Omental fat pad (tissue), 4 donors: ENCODE results near the gene AMZ2. TPM values are rescaled to one million over a fixed set of nuclear protein-coding genes. Genes with fewer than 3 reads are reported as not detected.
"Not testable (repeated sequence)": the region's sequence is repeated elsewhere in the genome, so short reads cannot be mapped to it uniquely, and the experiment has no call there.

Experiments used
- ATAC-seq: fragments of 150-250 bp; one replicate; pipeline ENCODE4 v1.9.1; 2016; ENCODE audit warnings: mild to moderate bottlenecking, moderate library complexity; ENCODE audit not compliant: low FRiP score
- DNase-seq: peaks from one replicate; pipeline ENCODE4 v3.0.0-alpha.2; 2019; ENCODE audit warnings: low spot score
- CTCF ChIP-seq, 3 donors: fragments of 450-650 bp; IDR thresholded peaks; one replicate each; pipeline ENCODE4 v1.5.1; 2016 to 2017; ENCODE audit warnings: antibody characterized with exemption in 3 of 3, mild to moderate bottlenecking in 3 of 3, moderate library complexity in 2 of 3
- total RNA-seq, 4 donors: library from RNA; depleted of rRNA; stranded (reverse); fragments of >200 nt; gene quantifications; one replicate each; pipeline ENCODE4 v1.1.0, GENCODE V29; 2016

AMZ2 gene, protein sequence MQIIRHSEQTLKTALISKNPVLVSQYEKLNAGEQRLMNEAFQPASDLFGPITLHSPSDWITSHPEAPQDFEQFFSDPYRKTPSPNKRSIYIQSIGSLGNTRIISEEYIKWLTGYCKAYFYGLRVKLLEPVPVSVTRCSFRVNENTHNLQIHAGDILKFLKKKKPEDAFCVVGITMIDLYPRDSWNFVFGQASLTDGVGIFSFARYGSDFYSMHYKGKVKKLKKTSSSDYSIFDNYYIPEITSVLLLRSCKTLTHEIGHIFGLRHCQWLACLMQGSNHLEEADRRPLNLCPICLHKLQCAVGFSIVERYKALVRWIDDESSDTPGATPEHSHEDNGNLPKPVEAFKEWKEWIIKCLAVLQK
- 10 to 100 TPM; 26.6 to 59.6 (median 48.1) TPM for total RNA-seq

GRCh38 chr17:68247445-68248198 is at the start of gene AMZ2:
Gene AMZ2 (plus strand): TSS chr17:68248043. CDS start chr17:68250188, 2,145 bp downstream.
- peak; percentile 83 for DNase-seq
- no peak for TF ChIP-seq CTCF (IDR thresholded peaks at IDR 0.05)
- ATAC-seq = peak; percentile 100

GRCh38 chr17:68198931-68199836 is 48.7 kb upstream of the AMZ2 start:
- TF ChIP-seq CTCF (IDR thresholded peaks at IDR 0.05) = no peak
- ATAC-seq (no peak), DNase-seq (no peak)

DNA sequence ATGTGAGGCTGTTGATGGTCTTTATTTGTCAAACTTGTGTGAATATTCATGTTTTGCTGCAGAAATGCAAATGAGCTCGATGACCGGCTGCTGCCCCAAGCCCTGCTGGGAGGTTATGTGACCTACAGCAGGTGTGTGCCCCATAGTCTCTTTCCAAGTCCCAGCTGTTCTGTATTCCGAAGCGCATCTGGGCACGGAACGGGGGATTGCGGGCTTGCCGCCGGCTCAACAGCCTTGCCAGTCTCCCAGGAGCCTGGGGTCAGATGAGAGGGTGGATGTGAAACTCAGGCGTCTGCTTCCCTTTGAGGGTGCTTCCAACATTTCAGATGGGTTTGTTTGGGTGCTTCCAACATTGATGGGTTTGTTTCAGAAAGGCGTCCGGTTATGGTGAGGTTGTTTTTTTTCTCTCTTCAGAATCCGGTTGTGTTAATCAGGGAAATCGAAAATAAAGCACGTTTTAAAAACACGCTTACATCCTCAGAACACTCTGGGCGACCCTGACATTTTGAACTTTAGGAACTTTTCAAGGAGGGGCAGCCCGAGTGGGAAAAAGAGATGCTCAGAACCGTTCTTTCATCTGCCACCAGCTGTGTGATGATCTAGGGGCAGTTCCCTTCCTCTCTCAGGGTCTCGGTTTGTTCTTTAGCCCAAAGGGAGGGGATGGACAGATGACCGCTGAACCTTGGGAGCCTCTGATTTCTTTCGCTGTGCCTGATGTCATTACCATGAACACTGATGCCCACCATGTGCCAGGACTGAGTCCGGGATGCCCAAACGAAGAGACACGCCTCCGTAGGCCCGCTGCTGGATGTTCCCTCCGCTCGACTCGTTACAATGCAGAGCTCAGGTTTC is 47.8 kb upstream of the AMZ2 start:
- ATAC-seq = no peak
- no peak for TF ChIP-seq CTCF (IDR thresholded peaks at IDR 0.05)
- DNase-seq = no peak

DNA sequence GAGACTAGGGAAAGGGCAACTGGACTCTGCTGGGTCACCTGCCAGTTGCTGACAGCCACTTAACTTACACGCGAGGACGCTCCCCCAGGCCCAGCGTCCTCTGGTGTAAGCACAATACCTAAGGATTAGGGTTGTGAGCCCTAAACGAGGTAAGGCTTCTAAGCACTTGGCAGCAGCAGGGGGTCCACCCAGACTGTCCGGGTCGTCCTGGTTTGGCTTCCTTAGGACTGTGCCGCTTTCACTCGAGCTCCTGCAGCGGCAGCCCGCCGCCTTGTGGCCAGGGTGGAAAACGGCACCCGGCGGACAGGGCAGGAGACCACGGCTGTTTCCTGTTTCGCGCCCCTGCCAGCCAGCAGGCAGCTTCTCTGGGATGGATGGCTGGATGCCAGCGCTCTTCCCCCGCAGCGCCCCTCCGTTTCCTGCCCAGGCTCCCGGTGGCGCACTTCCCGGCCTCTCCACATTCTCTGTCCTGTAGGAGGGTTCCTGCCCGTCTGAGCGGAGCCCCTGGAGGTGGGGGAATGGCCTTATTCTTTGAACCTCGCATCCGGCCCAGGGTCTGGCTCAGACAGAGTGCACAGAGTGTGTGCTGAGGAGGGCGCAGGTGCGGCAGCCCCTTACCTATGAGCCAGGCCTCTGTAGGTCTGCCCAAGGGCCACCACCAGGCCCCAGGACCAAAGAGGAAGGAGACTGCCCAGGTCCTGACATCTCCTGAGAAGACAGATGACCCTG is 47.0 kb upstream of the AMZ2 start:
- TF ChIP-seq CTCF (IDR thresholded peaks at IDR 0.05) = peak in 1 of 3 donors; percentile 76
- DNase-seq (peak; percentile 70), ATAC-seq (peak; percentile 41)

- ATAC-seq, DNase-seq: not testable (repeated sequence)
These were observed 46.4 kb upstream of the AMZ2 start for GRCh38 chr17:68201418-68201771.

GRCh38 chr17:68202321-68202720 is 45.5 kb upstream of the AMZ2 start:
- ATAC-seq, DNase-seq: not testable (repeated sequence)

- no peak for DNase-seq
- TF ChIP-seq CTCF (IDR thresholded peaks at IDR 0.05) = no peak
- no peak for ATAC-seq
These were observed 43.1 kb upstream of the AMZ2 start for GRCh38 chr17:68204736-68205135.
